Measurements from ENCODE around the gene ALDOC. TPM values are rescaled to one million over a fixed set of nuclear protein-coding genes. Genes with fewer than 3 reads are reported as not detected.
"Not testable (repeated sequence)": the region's sequence is repeated elsewhere in the genome, so short reads cannot be mapped to it uniquely, and the experiment has no call there.

ALDOC gene
- total and polyA plus RNA-seq, 2 of the 13 experiments (the other 11 are each of a cell fraction or from before 2014, with no cell fraction given), result 15.4 to 60.9 TPM

- Histone ChIP-seq H3K27me3 (ENCODE audit: control insufficient read depth in 1 of 2, insufficient read depth in 2 of 2, low read length in 2 of 2) (no peaks in the 10 kb centered on the region), H4K20me1 (ENCODE audit: insufficient read depth, low read length) (no peaks in the 10 kb centered on the region), H3K4me1 (ENCODE audit: insufficient read depth, low read length) (no peaks in the 10 kb centered on the region), H2AFZ (ENCODE audit: low read length) (no peak overlapping the region), H3K4me3 (replicated peaks in 1 of 3; ENCODE audit: insufficient read depth in 1 of 3, low read depth in 2 of 3, low read length in 3 of 3) (no peak overlapping the region), H3K27ac (ENCODE audit: extremely low read length, insufficient read depth, low read length) (no peak overlapping the region), H3K9ac (ENCODE audit: insufficient read depth, low read depth, low read length) (no peak overlapping the region), H3K9me3 (ENCODE audit: low read length) (no peaks in the 10 kb centered on the region), H3K36me3 (replicated peaks in 1 of 2; ENCODE audit: control insufficient read depth in 1 of 2, insufficient read depth in 2 of 2, low read length in 2 of 2) (peaks cover 9 to 23% of the 10 kb centered on the region in 2 experiments; a peak in 4 of 5 replicates), H3K79me2 (ENCODE audit: insufficient read depth, low read length) (no peaks in the 10 kb centered on the region), H3K4me2 (ENCODE audit: low read depth, low read length) (no peak overlapping the region)
- ATAC-seq (no peak), DNase-seq (ENCODE audit: low spot score) (no peak), FAIRE-seq (no peak)
- BruUV-seq (replicated peaks), result no TSS peak
- in situ Hi-C loops (cut with HindIII; ENCODE audit: extremely low pct_ligation_motif_present, low pct_unique_long_range_greater_than_20kb), result loop anchor here (5.0 kb wide), 1 partner anchor 118 kb away; no protein-coding TSS in a partner anchor
- CTCF ChIA-PET (ENCODE audit: low intra/inter-chr PET ratio, low total read pairs), result no interaction called here
- POLR2A ChIA-PET, result interaction anchor here (0.6 to 1.8 kb wide), 3 partner anchors 11 to 35 kb away, joined by 3 to 5 read pairs (median 3); partner anchors contain the start of gene BLTP2
- TF ChIP-seq ZNF784 (CRISPR knock-in tag; IDR thresholded peaks at IDR 0.05; ENCODE audit: borderline replicate concordance), result no peak
- 82% methylated on average over 8 of the region's 8 CpGs for WGBS (ENCODE audit: low lambda C conversion rate)
- intact Hi-C loops (cut with micrococcal nuclease; ENCODE audit: unreplicated experiment), result no loop called here
These were observed 33.7 kb upstream of the ALDOC start for GRCh38 chr17:28610376-28610775.

DNA sequence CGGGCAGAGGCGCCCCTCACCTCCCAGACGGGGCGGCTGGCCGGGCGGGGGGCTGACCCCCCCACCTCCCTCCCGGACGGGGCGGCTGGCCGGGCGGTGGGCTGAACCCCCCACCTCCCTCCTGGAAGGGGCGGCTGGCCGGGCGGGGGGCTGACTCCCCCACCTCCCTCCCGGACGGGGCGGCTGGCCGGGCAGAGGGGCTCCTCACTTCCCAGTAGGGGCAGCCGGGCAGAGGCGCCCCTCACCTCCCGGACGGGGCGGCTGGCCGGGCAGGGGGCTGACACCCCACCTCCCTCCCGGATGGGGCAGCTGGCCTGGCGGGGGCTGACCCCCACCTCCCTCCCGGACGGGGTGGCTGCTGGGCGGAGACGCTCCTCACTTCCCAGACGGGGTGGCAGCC, 27.3 kb upstream of the ALDOC start:
- H3K27ac ChIP-seq (ENCODE audit: extremely low read length, insufficient read depth, low read length); H3K9ac ChIP-seq (ENCODE audit: insufficient read depth, low read depth, low read length); H3K4me2 ChIP-seq (ENCODE audit: low read depth, low read length); H3K36me3 ChIP-seq (replicated peaks in 1 of 2; ENCODE audit: control insufficient read depth in 1 of 2, insufficient read depth in 2 of 2, low read length in 2 of 2); DNase-seq (ENCODE audit: low spot score); ATAC-seq; H3K9me3 ChIP-seq (ENCODE audit: low read length); H3K79me2 ChIP-seq (ENCODE audit: insufficient read depth, low read length); BruUV-seq (replicated peaks); H3K27me3 ChIP-seq (ENCODE audit: control insufficient read depth in 1 of 2, insufficient read depth in 2 of 2, low read length in 2 of 2); in situ Hi-C loops (cut with HindIII; ENCODE audit: extremely low pct_ligation_motif_present, low pct_unique_long_range_greater_than_20kb); H3K4me3 ChIP-seq (replicated peaks in 1 of 3; ENCODE audit: insufficient read depth in 1 of 3, low read depth in 2 of 3, low read length in 3 of 3); H4K20me1 ChIP-seq (ENCODE audit: insufficient read depth, low read length); FAIRE-seq; H2AFZ ChIP-seq (ENCODE audit: low read length); CTCF ChIA-PET (ENCODE audit: low intra/inter-chr PET ratio, low total read pairs); POLR2A ChIA-PET; intact Hi-C loops (cut with micrococcal nuclease; ENCODE audit: unreplicated experiment); H3K4me1 ChIP-seq (ENCODE audit: insufficient read depth, low read length): not testable (repeated sequence)
- 100% methylated on average over 5 of the region's 31 CpGs for WGBS (ENCODE audit: low lambda C conversion rate)
